ENCODE data around the gene SYT17. TPM values are rescaled to one million over a fixed set of nuclear protein-coding genes. Genes with fewer than 3 reads are reported as not detected.

The SYT17 gene
- total and polyA plus RNA-seq, 11 donors, result 0.23 to 5.2 (median 0.66) TPM

DNA sequence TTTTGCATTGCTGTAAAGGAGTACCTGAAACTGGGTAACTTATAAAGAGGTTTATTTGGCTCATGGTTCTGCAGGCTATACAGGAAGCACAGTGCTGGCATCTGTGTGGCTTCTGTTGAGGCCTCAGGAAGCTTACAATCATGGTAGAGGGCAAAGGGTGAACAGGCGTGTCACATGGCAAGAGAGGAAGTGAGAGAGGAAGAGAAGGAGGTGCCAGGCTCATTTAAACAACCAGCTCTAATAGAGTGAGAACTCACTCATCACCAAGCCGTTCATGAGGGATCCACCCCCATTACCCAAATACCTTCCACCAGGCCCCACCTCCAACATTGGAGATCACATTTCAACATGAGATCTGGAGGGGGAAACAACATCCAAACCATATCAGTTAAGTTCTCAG lies 101.1 kb downstream of the SYT17 start:
- ATAC-seq, result no peak
- Histone ChIP-seq H3K4me3 (no peak overlapping the region), H3K9me3 (peaks cover 0 to 16% (median under 1%) of the 10 kb centered on the region in 12 donors), H3K4me1 (no peaks in the 10 kb centered on the region), H3K27ac (no peak overlapping the region), H3K27me3 (no peaks in the 10 kb centered on the region), H3K36me3 (no peaks in the 10 kb centered on the region)
- intact Hi-C loops (cut with DNase I), result no loop called here
- no peak for DNase-seq
- whole genome bisulfite sequencing, 4 donors, result 60 to 75% (median 66%) methylated on average over 2 of the region's 2 CpGs
- TF ChIP-seq, protein P1, sequence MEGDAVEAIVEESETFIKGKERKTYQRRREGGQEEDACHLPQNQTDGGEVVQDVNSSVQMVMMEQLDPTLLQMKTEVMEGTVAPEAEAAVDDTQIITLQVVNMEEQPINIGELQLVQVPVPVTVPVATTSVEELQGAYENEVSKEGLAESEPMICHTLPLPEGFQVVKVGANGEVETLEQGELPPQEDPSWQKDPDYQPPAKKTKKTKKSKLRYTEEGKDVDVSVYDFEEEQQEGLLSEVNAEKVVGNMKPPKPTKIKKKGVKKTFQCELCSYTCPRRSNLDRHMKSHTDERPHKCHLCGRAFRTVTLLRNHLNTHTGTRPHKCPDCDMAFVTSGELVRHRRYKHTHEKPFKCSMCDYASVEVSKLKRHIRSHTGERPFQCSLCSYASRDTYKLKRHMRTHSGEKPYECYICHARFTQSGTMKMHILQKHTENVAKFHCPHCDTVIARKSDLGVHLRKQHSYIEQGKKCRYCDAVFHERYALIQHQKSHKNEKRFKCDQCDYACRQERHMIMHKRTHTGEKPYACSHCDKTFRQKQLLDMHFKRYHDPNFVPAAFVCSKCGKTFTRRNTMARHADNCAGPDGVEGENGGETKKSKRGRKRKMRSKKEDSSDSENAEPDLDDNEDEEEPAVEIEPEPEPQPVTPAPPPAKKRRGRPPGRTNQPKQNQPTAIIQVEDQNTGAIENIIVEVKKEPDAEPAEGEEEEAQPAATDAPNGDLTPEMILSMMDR (IDR thresholded peaks at IDR 0.05), result no peak
- no peak for TF ChIP-seq POLR2A (IDR thresholded peaks at IDR 0.05)

DNA sequence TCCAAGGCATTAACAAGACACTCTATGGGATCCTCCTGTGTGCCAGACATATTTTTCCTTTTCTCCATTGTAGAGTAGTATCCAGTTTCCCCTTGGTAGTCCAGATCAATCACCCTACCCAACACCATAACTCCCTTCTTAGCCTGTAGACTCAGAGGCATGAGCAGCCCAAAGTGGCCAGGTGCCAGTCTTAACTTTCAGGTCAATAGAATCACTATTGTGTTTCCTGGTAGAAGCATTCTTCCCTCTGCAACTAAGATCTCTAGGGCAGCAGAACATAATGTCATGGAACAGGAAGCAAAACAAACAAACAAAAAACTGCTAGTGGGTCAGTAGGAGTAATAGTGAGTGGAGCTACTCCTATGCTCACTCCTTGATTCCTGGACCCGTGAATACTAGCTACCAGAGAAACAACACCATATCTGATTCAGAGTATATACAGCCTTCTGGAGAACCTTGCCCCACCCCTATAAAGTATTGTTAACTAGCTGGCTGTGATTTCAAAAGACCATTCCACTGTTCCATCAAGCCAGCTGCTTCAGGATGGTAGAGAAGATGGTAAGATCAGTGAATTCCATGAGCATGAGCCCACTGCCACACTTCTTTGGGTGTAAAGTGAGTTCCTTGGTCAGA lies 106.2 kb downstream of the SYT17 start:
- TF ChIP-seq, protein P1 (IDR thresholded peaks at IDR 0.05), result no peak
- TF ChIP-seq POLR2A (IDR thresholded peaks at IDR 0.05), result no peak
- Histone ChIP-seq H3K27ac (no peak overlapping the region), H3K4me3 (no peak overlapping the region), H3K9me3 (peaks cover 0 to 5% (median 0%) of the 10 kb centered on the region in 12 donors), H3K4me1 (no peaks in the 10 kb centered on the region), H3K27me3 (no peaks in the 10 kb centered on the region), H3K36me3 (no peaks in the 10 kb centered on the region)
- ATAC-seq (no peak), DNase-seq (no peak)
- intact Hi-C loops (cut with DNase I), result no loop called here
- 61 to 89% (median 69%) methylated on average over 1 of the region's 1 CpG for WGBS, 4 donors

GRCh38 chr16:19278403-19278802 lies 110.4 kb downstream of the SYT17 start:
- H3K36me3 ChIP-seq, result no peaks in the 10 kb centered on the region
- DNase-seq, result no peak
- H3K4me3 ChIP-seq, result no peak overlapping the region
- no peak for TF ChIP-seq POLR2A (IDR thresholded peaks at IDR 0.05)
- TF ChIP-seq, protein P1 (IDR thresholded peaks at IDR 0.05), result no peak
- no peak overlapping the region for H3K27ac ChIP-seq
- no peak for ATAC-seq
- 86 to 94% (median 90%) methylated on average over 2 of the region's 2 CpGs for WGBS, 4 donors
- H3K27me3 ChIP-seq, result no peaks in the 10 kb centered on the region
- peaks cover 0 to 5% (median 0%) of the 10 kb centered on the region in 12 donors for H3K9me3 ChIP-seq
- intact Hi-C loops (cut with DNase I), result no loop called here
- H3K4me1 ChIP-seq, result no peaks in the 10 kb centered on the region

DNA sequence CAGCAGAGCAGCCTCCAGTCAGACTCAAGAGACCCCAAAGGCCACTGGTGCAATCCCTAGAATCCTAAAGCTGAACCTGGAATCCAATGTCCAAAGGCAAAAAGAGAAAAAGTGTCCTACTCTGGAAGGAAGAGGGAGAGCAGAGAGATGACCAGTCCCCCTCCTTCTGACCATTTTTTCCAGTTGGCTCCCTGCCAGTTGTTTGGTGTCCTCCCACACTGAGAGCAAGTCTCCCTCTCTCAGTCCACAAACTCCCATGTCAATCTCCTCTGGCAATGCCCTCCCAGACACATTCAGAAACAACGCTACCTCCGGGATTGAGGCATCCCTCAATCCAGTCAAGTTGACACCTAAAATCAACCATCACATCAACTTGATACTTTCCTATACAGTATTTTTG lies 113.2 kb downstream of the SYT17 start:
- no peak for DNase-seq
- Histone ChIP-seq H3K4me3 (no peak overlapping the region), H3K27ac (no peak overlapping the region), H3K9me3 (peaks cover 0 to 5% (median 0%) of the 10 kb centered on the region in 12 donors), H3K4me1 (no peaks in the 10 kb centered on the region), H3K36me3 (no peaks in the 10 kb centered on the region), H3K27me3 (no peaks in the 10 kb centered on the region)
- WGBS, 4 donors, result 56 to 87% (median 71%) methylated on average over 2 of the region's 2 CpGs
- ATAC-seq, result no peak
- TF ChIP-seq, protein P1 (IDR thresholded peaks at IDR 0.05), result no peak
- intact Hi-C loops (cut with DNase I), result loop anchor here in 1 of 10 donors (10.0 kb wide), 1 partner anchor 56 kb away; no protein-coding TSS in a partner anchor
